Hypothalamus (tissue), 51 donors: Measurements from ENCODE around the gene BATF.
"Not testable (repeated sequence)": the region's sequence is repeated elsewhere in the genome, so short reads cannot be mapped to it uniquely, and the experiment has no call there.

ENCODE experiments used
- DNase-seq, 51 donors: peaks; one replicate each; lab custom pipeline; 2025; lab: John Stamatoyannopoulos, UW

Gene BATF, protein sequence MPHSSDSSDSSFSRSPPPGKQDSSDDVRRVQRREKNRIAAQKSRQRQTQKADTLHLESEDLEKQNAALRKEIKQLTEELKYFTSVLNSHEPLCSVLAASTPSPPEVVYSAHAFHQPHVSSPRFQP

DNA sequence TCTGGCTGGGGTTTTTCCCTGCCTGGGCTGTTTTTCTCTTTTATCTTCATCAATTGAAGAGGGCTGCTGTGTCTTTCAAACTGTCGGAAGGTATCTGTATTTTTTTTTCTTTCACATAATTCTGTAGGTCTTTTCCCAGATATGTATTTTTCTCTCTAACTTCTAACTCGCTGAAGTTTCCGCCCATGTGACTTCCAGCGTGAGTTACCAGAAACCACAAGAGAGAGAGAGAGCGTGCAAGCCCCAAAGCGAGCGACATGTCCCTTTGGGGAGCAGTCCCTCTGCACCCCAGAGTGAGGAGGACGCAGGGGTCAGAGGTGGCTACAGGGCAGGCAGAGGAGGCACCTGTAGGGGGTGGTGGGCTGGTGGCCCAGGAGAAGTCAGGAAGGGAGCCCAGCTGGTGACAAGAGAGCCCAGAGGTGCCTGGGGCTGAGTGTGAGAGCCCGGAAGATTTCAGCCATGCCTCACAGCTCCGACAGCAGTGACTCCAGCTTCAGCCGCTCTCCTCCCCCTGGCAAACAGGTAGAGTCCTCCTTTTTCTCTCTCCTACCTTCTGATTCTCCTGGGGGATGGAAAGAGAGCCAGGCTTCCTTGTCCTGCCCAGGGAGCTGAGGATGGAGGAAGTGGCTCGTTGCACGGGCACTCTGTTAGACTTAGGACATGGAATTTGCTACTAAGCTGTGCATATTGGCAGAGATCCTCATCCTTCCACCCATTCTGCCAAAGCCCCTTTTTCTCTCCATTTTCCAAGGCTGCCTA lies at the start of gene BATF:
Gene BATF (plus strand): TSS at position 246 of the 759 bp plus-strand sequence. CDS start 214 bp downstream, at position 460.
- peak in 1 of 51 donors; percentile 1 for DNase-seq

GRCh38 chr14:75474127-75474526 lies 48.1 kb upstream of the BATF start:
- not testable (repeated sequence) for DNase-seq

- DNase-seq = peak in 16 of 51 donors; percentile 5 to 51 (median 16)
Measured at GRCh38 chr14:75476274-75476995, 45.8 kb upstream of the BATF start.

GRCh38 chr14:75477881-75478280 lies 44.4 kb upstream of the BATF start:
- DNase-seq = no peak

DNA sequence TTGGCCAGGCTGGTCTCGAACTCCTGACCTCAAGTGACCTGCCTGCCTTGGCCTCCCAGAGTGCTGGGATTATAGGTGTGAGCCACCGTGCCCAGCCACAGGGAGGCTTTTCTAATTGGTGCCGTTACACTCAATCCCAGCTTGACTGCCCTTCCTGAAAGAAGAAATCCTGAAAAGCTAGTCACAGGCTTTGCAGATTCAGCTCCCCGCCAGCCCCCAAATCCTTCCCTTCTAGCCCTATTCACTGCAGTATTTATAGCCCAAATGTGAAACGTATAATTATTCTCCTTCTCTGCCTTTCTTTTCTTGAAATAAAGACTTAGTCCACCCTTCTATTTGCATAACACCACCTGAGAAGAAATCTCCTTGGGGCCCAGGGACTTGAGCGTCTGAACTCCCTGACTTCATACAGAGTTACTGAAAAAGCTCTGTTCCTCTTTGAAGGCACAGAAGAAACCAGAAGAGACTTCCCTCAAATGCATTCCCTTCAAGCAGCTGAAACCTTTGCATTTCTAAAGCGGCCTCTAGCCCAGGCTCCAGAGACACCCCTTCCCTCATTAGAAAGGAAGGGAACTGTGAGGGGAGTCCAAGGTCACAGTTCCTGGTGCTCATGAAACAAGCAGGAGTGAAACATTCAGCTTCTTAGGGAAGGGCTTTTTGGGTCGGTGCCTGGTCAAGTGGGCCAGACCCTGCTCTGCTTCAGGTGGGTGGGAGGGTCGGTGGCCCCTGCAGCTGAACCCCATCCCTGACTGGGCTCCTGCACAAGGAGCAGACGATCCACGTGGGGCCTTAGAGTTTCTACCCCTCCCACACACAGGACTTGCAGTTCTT lies 42.3 kb upstream of the BATF start:
- DNase-seq = no peak

GRCh38 chr14:75482366-75482765 lies 39.9 kb upstream of the BATF start:
- DNase-seq = no peak

GRCh38 chr14:75484711-75485429 lies 37.4 kb upstream of the BATF start:
- DNase-seq = no peak

GRCh38 chr14:75486318-75486717 lies 36.0 kb upstream of the BATF start:
- DNase-seq = no peak

DNA sequence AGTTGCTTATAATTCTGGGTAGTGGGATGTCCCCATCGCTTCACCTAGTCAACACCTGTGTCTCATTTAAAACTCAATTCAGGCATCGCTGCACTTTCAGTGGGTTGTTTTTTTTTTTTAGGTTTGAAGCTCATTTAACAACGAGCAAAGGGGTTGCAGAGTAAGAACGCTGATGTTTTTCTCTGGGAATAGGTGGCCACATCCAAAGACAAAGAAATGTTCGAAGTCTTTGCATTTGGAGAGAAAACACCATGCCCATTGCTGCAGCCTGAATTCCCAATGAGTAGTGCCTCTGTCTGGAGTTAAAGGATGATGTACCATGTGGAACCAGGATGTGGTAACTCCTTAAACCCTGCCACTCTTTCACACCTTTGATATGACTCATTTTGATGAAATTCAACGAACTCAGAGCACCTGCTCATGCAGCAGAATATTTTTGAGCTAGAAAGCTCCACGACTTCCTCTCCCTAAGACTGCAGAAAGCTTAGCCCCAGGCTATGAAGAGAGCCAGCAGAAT lies 35.1 kb upstream of the BATF start:
- DNase-seq = no peak

DNA sequence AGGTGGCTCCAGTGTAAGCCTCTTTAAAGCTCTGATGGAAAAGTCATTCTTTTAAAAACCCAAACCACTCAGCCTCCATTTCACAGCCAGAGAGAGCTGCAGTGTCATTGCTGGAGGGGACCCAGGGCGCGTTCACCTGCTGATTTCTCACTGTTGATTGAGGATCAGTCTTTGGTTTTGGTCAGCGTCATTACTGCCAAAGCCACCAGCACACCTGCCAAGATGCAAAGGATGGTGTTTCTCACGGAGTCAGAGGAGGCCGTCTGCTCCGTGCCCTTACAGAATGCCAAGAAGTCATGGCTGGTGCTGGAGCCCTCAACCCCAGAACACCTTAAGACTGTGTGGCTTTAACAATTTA lies 32.8 kb upstream of the BATF start:
- DNase-seq = no peak

GRCh38 chr14:75491376-75491978 lies 30.8 kb upstream of the BATF start:
- no peak for DNase-seq

GRCh38 chr14:75492832-75493591 lies 29.3 kb upstream of the BATF start:
- no peak for DNase-seq

DNA sequence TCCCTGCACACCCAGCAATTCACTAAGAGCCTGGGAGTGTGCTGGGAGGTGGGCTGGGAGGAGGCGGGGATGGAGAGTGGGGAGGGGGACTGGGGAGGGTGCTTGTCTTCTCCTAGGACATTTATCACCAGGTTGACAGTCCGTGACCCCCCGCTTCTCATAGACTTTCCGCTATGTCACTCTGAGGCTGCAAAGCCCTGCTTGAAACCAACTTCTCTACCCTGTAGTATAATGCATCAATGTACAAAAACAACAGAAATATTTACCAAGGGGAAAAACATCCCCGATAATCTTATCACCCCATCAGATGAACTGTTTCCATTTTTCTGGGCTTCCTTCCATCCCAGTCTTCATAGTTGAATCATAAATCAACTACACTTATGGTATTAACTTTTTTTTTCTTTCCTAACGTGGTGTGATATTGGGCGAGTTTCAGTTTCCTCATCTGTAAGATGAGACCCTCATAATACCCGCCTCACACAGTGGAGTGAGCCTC lies 28.6 kb upstream of the BATF start:
- DNase-seq = no peak

GRCh38 chr14:75494896-75495295 lies 27.4 kb upstream of the BATF start:
- no peak for DNase-seq

DNA sequence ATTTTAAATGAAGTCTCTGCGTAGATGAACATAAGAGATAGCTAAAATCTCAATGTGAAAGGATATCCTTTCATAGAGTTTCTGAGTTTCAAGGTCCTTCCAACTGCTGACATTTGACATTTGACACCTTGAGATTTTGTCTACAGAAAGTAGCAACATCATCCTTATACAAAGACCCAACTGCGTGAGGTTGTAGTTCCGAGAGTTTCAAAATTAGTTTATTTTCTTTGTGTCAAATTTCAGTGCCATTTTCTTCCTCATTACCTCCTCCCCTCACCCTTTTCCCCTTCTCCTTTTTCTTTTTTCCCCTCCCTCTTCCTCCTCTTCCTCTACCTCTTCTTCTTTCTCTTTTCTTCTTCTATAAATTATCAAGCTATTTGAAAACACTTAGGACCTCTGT lies 26.9 kb upstream of the BATF start:
- DNase-seq = no peak

GRCh38 chr14:75495882-75496281 lies 26.4 kb upstream of the BATF start:
- DNase-seq = no peak

GRCh38 chr14:75496755-75497154 lies 25.5 kb upstream of the BATF start:
- no peak for DNase-seq

- peak in 1 of 51 donors; percentile 3 for DNase-seq
Measured at GRCh38 chr14:75497191-75497590, 25.1 kb upstream of the BATF start.

DNA sequence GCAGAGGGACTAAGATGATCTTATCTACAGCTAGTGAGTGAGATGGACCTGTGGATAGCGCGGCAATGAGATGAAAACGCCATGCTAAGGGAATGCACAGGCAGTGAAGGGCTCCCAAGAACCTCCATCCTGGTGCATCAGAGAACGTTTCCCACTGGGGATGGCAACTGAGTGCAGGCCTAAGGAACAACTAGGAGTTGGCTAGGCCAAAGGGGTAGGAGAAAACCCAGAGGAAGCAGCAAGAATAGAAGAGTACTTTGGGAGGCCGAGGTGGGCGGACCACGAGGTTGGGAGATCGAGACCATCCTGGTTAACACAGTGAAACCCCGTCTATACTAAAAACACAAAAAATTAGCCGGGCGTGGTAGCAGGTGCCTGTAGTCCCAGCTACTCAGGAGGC lies 24.6 kb upstream of the BATF start:
- DNase-seq = no peak
